Glomerular endothelial cell (primary cell): ENCODE measurements around the gene RALGAPA2. TPM values are rescaled to one million over a fixed set of nuclear protein-coding genes. Genes with fewer than 3 reads are reported as not detected.

Experiments used
- DNase-seq: peaks from one replicate; pipeline ENCODE4 v3.0.0-alpha.2; 2011; ENCODE audit warnings: low read depth, low spot score; ENCODE audit errors: extremely low read depth
- total RNA-seq: library from RNA; depleted of rRNA; stranded (reverse); fragments of >200 nt; gene quantifications from 2 replicates; pipeline ENCODE4 v1.2.3, GENCODE V29; 2015

The RALGAPA2 gene
- total RNA-seq, 1 donor from 2014 or later: 98.7 TPM

DNA sequence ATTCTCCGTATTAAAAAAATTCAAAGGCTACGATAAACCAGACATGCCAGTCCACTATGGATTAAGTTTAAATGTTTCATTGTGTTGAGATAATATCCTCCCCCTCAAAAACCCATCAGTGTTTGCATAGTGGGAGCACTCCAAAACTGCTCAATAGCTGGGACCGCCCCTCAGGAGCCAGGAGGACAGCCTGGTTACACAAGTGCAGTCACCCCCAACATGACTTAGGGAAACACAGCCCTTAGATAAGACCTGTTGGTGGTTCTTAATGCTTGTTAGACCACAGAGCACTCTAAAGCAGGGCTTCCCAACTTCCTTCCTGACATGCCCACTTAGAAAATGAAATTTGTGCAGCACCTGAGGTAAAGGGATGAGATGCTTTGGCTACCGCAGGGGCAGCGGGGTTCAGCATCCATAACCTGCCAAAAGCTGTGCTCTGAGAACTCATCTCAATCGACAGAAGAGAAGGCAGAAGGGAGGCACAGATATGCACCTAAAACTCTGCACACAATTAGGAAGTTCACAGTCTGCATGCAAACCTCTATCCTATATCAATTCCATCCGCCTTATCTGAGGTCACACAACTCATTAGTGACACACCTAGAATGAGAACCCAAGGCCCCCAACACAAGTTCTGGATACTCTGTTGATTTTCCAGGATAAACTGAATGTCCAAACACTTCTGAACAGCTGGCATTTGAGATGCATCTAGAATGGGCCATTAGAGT lies 74.3 kb downstream of the RALGAPA2 start:
- DNase-seq: no peak

DNA sequence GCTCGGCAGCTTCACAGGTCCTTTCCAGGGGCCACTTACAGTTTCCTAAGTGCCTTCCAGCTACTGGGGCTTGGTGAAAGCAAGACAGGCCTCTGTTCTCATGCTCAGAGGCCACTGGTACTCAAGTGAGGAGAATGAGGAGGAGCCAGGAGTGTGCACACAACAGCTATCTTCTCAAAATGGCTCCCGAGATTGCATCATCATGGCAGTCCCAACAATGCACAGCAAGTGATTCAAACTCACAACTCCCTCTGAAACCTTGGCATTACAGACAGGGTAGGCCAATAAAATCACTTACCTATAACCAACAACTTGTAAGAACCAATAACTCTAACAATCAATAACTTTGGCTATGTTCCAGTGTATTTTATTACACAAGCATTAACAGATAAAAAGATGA lies 77.4 kb downstream of the RALGAPA2 start:
- no peak for DNase-seq

DNA sequence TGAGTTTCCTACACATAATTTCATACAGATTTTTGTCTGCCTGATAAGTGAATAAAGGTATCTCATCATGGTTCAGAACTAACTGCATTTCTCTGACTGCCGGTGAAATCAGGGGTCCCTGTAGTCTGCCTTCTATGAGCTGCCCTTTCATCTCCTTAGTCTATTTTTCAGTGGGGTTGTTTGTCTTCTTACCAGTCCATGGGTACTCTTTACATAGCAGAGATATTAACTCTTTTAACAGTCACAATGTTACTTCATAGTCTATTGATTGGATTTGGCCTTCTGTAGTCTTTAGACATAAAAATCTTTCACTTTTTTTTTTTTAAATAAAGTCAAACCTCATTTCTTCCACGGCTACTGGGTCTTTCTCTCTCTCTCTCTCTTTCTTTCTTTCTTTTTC lies 79.8 kb downstream of the RALGAPA2 start:
- DNase-seq: no peak

DNA sequence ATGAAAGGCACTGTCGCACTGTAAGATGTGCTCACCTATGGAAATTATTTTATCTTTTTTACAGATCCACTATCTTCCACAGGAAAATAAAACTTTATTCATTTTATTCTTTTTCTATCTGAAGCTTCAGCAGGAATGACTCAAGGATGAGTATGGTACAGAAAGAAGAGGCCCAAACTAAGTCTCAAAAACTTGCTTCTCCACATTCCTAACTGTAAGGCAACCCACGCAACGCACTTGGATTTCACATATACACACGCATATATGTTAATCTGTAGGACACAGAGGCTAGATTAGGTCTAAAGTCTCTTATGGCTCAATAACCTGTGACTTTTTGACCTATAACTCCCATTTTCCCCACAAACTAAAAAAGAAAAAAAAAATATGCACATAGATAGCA lies 81.9 kb downstream of the RALGAPA2 start:
- DNase-seq: no peak

DNA sequence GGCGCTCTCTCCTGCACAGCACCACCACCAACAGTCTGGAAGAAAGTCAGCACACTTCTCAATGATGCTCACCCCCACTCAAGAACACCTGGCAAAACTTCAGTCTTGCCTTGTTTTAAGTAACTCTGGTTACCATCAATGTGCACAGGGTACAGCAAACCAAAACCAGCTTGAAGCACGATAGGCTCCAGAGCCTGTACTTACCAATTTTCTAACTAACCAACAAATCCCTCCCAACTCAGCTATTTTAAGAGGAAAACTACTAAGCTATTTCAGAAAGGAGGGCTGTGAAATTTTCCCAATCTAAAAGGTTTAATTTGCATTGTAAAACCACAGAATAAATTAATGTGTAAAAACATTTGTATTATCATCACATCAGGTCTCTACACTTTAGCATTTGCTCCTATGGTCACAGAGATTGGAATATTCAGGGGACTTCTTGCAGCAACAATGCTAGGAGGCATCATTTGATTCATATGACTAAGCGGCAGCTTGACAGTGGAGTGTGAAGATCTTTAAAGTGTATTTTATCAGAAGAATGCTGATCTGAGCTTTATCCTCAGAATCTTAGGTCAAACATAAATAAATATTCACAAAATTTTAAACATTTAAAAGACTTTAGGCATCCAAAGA lies 82.8 kb downstream of the RALGAPA2 start:
- no peak for DNase-seq

DNA sequence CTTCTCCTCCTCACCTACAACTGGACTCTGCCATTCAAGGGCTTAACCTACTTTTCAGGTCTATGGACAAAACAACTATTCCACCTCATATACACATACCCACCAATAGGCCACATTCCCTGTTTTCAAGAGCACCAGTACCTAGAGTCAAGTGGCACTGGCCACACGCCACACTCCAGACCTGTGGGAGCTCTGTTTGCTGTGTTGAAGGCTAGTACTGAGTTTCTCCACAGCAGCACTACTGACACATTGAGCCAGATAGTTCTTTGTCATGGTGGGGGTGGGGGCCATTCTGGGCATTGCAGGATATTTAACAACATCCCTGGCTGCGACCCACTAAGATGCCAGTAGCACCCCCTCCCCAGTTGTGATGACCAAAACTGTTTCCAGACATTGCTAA lies 84.1 kb downstream of the RALGAPA2 start:
- DNase-seq: no peak

DNA sequence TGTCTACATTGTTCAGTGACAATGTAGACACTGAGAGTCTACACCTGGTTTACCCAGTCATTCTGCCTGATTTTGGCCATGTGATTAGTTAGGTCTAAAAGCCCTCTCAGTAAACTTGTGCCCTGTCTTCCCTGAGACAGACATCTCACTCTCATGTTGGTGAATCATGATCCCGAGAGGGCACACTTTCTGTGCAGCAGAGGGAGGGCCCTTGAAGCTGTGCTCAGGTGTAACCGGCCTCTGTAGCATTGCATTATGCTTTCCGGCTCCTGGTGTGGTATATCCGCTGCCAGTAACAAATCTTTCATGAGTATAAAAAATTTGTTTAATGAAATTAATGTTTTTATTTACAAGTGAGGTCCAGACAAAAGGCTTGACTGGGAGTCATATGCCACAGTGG lies 85.0 kb downstream of the RALGAPA2 start:
- no peak for DNase-seq

DNA sequence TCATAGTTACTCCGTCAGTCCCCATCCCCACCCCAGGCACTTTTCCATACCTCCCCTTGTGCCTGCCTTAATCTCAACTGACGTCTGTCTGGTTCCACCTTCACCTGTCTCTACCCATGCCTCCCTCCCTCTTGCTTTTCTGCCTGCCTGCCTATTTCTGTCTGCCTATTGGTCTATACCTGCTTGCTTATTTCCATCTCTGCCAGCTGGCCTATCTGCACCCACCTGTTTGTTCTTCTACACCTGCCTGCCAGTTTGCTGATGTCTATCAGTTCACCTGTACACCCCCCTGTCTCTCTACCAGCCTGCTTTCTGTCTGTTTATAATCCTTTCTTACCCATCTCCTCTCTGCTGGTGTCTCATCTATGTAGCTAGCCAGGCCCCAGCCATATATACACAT lies 87.5 kb downstream of the RALGAPA2 start:
- no peak for DNase-seq

DNA sequence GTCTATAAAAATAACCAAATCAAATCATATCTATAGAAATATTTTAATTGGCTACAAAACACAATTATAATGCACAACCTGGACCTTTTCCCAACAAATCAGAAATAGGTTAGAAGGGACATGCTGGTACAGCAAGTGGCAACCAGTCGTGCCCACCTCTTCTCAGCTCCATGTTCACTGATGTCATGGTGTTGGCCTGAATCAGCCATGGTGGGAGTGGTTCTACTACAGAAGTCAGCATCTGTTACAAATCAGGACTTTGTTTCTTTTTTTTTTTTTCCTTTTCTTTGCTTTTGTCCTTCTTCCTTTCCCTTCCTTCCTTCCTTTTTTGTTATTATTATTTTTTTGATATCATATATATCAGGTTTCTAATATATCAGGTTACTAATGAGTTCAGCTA lies 91.2 kb downstream of the RALGAPA2 start:
- DNase-seq: no peak

DNA sequence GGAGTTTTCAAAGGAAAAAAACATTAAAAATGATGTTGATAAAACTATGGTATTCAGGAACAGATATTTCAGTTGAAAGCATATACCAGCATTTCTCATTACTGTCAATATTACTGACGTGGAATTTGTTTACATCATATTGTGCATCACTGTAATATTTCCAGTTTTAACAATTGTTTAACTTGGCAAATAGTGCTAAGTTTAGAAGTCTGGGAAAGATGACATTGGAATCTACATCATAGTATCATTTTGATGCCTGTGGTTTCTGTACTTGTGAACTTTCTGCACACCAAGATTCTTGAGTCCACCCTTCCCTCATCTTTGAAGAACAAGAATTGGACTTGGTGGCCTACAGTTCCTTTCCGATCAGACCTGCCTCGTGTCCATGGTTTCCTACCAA lies 98.1 kb downstream of the RALGAPA2 start:
- DNase-seq: no peak

DNA sequence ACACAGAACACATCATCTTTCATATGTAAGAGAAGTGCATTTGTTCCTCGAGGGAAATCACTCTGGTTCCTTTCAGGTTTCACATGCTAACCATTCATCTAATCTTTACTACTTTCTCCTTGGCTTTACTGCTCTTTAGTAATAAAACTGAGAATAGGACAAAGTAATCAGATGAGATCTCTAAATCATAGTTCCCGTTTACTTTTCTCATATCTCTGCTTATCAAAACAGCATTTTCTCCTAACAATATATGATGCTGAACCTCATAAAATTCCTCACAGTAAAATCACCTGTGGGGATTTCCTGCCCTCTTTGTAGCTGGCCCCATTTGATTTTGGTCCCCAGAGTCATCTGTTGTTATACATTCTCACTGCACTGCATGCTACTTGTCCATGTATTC lies 100.2 kb downstream of the RALGAPA2 start:
- no peak for DNase-seq

DNA sequence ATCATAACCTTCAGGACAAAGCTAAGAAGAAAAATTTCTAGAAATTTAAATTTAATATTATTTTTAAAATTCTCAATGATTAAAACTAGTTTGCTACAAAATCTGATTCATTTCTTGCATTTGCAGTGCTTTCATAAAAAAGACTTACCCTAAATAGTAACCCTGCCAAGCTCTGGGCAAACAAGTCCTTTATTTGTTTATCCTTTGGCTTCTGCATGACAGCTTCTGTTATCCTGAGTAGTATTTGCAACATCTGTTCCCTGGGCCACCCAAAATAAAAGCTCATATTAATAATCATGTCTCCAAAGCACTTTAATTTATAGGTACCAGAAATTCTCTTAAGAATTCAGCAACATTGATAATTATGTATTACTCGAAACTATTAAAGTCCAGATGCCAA lies 101.3 kb downstream of the RALGAPA2 start:
- no peak for DNase-seq

DNA sequence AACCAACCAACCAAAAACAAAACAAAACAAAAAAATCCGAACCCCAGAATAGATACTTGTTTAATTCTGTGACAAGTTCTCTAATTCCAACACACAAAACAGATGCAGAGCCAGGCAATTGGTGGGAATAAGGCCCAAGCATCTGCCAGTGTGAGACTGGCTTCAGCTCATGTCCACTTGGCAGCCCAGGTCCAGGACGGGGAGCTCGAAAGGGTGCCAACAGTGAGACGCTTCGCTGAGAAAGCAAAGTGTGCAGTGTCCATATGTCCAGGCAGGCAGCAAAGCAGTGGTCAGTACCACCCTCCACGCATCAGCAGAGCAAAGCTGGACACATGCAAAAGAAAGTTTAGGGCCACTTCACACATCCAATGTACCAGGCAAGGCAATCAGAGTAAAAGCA lies 102.9 kb downstream of the RALGAPA2 start:
- DNase-seq: no peak

DNA sequence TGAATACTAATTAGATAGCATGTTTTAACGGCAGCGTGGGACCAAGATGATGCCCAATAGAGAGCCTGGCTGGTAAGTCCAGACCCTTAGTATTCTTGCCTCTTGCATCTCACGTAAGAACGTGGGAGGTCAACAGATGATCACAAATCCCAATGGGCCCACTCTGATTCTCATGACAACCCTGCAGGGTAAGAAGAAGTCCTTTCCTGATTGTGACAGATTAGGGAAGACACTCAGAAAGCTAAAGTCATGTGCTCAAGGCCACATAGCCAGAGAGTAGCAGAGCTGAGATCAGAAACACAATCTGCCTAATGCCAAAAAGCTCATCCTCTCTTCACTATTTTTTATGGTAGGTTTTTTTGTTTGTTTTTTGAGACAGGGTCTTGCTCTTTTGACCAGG lies 103.8 kb downstream of the RALGAPA2 start:
- DNase-seq: no peak

DNA sequence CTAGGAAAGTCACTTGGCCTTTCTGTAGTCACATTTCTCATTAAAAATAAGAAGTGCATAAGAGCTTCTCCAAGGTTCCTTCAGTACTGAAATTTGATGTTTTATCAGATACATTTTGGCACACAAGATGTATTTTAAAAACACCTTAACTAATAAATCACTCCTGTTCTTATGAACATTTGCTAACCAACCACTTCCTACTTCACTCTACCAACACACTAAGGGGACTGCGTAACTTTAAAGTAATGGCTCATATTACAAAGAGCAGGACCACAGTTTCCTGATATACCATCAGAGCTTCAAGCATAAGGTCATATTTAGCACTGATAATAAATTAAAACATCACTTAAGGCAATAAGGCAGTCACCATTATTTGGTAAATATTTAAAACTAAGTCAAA lies 104.4 kb downstream of the RALGAPA2 start:
- no peak for DNase-seq

DNA sequence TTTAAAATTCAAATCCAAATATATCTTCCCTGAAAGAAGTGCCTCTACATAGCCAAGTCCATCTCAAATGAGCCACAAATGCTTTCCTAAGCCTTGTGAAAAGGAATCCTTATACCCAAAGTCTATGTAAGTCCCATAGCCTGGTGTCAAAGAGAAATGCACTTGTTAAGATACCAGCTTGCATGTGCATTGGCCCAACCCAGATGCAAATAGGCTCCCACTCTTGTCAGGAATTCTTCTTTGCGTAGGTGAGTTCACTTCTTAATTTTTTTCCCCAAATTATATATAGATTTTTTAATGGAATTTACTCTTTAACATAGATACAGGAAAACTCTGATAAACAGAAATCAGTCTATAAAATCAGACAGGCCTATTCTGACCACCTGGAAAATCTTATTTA lies 105.6 kb downstream of the RALGAPA2 start:
- no peak for DNase-seq

DNA sequence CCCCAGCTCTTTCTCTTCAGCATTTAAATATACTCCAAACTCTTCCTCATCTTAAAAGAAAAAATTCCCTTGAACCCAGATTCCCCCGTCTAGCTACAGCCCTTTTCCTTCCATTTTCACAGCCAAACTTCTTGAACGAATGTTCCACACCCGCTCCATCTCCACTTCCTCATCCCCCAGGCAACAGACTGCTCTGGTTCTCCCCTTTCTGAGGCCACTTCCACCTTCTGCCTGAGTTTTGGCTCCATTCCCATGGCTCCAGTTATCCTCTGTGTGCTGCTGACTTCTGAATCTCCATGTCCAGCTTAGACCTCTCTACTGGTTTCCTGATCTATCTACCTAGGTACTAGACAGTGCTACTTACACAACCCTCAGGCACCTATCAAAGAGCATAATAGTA lies 106.4 kb downstream of the RALGAPA2 start:
- no peak for DNase-seq

DNA sequence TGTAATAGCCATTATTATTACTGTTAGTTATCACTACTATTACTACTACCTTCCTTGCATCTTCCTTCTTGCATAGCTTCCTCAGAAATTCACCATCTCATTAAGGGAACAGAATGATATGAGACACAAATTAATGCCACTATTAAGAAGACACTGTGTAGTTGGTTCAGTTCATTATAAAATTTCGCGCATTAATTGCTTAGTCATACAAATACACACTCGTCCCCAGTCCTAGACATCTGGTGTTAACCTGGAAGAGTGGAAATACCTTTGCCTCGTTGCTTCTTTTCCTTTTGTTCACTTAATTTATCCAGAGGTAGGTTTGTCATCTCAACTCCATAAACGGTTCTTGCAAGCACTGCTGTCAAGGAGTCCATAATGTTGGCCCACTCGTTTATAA lies 107.5 kb downstream of the RALGAPA2 start:
- no peak for DNase-seq

DNA sequence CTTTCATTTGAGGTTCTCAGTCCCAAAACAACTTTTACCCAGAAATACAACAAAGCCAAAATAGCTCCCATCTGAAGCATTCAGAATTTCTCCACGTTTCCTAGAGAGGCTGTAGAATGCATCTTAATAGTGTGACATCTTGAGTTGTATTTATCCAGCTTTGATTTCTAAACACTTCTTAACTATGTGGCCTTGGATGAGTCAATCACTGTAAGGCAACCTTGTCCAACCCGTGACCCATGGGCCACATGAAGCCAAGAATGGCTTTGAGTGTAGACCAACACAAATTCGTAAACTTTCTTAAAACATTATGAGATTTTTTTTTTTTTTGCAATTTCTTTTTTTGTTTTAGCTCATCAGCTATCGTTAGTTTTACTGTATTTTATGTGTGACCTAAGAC lies 108.1 kb downstream of the RALGAPA2 start:
- no peak for DNase-seq

DNA sequence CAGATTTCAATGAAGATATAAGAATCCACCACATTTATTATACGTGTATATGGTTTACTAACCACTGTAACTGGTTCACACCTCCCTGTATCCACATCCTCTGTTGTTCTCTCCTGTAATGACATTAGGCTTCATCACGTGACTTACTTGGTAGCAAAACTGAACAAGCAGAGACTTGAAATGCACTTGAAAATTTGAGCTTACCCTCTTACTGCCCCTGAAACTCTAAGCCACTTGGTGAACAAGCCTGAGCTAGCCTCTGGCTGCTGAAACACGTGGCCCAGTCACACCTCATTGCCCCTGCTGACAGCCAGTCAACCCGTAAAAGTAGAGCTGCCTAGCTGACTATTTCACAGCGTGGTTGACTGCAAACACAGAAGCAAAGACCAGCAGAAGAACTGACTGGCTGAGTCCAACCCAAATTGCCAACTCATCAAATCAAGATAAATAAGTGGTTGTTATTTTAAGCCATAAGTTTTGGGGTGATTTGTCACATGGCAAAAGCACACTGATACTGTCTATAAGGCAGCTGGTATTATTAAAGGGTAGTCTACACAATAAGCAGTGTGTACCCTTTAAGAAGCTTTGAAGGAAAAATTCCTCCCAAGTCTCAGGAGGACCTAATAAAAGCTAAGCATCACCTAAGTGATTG lies 109.0 kb downstream of the RALGAPA2 start:
- DNase-seq: no peak

DNA sequence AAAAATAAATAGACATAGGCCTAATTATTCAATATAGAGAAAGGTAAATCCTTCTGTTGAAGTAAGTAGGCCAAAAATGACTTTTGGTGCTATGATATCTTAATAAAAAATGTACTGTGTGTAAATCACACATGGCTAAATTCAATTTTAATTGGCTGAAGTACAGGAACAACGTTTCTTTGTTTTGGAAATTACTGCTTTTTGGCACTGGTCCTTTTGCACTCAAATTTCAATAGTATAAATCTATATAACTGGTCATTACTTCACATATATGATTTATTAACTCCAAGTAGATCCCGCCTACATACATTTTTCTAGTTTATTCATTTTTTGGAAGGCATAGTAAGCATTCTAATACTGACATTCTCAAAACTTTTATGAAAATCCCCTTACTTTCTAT lies 114.5 kb downstream of the RALGAPA2 start:
- DNase-seq: no peak

DNA sequence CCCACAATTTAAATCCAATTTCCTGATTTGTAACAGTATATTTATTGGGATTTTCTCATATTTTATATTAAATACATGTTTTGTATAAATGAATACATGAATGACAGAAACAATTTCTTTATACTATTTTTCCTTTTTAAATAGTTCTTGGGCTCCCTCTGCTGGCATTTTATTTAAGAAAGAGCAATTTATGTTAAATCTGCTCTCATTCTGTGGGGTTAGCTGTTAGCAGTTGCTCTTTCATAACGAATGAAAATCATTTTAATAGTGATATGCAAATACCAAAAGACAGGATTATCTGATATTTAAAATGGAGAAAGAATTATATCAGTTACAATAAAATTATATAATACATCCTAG lies 118.3 kb downstream of the RALGAPA2 start:
- DNase-seq: no peak
